ENCODE data around the gene VMO1.

DNA sequence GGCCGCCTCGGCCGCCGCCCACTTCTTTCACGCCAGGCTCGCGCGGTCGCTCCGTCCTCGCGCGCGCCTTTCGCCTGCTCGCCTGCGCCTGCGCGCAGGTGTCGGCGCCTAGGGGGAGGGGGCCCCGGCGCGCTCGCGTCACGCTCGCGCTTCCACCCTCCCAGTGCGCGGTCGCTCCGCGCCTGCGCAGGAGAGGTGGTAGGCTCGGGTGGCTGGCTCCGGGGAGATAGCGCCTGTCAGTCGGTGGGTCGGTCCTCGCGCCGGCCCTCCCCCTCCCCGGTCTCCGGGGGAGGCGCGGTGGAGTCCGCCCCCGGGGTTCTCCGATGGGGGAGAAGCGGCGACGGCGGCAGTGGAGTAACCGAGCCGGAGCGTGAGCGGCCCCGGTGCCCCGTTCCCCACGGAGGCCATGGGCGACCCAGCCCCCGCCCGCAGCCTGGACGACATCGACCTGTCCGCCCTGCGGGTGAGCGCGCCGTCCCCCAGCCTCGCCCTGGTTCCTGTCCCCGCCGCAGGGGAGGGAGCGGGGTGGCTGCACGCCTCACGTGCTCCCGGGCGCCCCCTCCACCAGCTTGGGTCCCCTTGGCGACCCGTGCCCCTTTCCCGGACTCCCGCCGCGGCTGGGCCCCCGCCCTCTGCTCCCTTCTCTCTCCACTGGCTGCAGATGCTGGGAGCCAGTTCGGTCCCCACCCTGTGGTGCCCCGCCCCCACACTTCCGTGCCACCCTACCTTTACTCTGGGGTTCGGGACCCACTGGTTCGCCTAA is 47.2 kb upstream of the VMO1 start, which contains the start of gene MINK1:
- TF ChIP-seq, protein P1, sequence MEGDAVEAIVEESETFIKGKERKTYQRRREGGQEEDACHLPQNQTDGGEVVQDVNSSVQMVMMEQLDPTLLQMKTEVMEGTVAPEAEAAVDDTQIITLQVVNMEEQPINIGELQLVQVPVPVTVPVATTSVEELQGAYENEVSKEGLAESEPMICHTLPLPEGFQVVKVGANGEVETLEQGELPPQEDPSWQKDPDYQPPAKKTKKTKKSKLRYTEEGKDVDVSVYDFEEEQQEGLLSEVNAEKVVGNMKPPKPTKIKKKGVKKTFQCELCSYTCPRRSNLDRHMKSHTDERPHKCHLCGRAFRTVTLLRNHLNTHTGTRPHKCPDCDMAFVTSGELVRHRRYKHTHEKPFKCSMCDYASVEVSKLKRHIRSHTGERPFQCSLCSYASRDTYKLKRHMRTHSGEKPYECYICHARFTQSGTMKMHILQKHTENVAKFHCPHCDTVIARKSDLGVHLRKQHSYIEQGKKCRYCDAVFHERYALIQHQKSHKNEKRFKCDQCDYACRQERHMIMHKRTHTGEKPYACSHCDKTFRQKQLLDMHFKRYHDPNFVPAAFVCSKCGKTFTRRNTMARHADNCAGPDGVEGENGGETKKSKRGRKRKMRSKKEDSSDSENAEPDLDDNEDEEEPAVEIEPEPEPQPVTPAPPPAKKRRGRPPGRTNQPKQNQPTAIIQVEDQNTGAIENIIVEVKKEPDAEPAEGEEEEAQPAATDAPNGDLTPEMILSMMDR (conservative IDR thresholded peaks at IDR 0.05; ENCODE audit: low read length): no peak
- TF ChIP-seq EZH2phosphoT487 (IDR thresholded peaks at IDR 0.05; ENCODE audit: borderline replicate concordance): no peak

All from Loucy (cell line).